ENCODE data around the gene PRR20C.
"Not testable (repeated sequence)": the region's sequence is repeated elsewhere in the genome, so short reads cannot be mapped to it uniquely, and the experiment has no call there.

- TF ChIP-seq ZFX (IDR thresholded peaks at IDR 0.05; ENCODE audit: borderline replicate concordance); CTCF (IDR thresholded peaks at IDR 0.05): not testable (repeated sequence)
Measured at GRCh38 chr13:57147188-57147587, 6.7 kb upstream of the PRR20C start, which contains the start of gene PRR20B.
